MM.1S (cell line): ENCODE measurements around the gene PYGB.

Source experiments
- CTCF ChIP-seq: fragments of 300-600 bp; sonication (generic); IDR thresholded peaks from 2 replicates; pipeline ENCODE4 v1.5.1; 2016; ENCODE audit warnings: antibody characterized with exemption, low read length, mixed read lengths
- EZH2 ChIP-seq: fragments of 300-600 bp; sonication (generic); optimal IDR thresholded peaks from 2 replicates; pipeline ENCODE3; 2017; ENCODE audit warnings: low read depth, mild to moderate bottlenecking, antibody characterized with exemption, low read length, mixed read lengths
- EZH2phosphoT487 ChIP-seq: fragments of 300-600 bp; sonication (generic); IDR thresholded peaks from 2 replicates; pipeline ENCODE4 v1.6.1; 2018; ENCODE audit warnings: antibody characterized with exemption, low read length

DNA sequence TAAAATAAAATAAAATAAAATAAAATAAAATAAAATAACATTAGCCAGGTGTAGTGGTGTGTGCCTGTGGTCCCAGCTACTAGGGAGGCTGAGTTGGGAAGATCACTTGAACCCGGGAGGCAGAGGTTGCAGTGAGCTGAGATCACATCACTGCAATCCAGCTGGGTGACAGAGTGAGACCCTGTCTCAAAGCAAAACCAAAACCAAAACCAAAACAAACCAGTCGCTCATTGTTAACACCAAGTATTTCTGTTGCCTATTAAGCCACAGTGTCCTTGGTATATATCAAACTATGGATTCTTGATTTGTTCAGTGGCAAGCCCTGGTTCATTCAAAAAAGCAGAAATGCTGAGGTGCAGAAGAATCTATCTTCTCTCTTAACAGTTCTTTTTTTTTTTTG lies 65.7 kb downstream of the PYGB start:
- TF ChIP-seq EZH2 = no peak
- TF ChIP-seq CTCF = no peak
- TF ChIP-seq EZH2phosphoT487 = no peak
